HAP-1 (cell line): Measurements from ENCODE around the gene DOK5.

Experiments used
- DNase-seq, 2 experiments: peaks; one replicate each; pipeline ENCODE4 v3.0.0-alpha.2; 2016 to 2020; ENCODE audit warnings: low spot score in 2 of 2
- H3K27me3 ChIP-seq: fragments of 250-450 bp; sonication (Bioruptor Pico); 2 replicates; pipeline ENCODE4 v1.5.1; 2020; ENCODE audit warnings: low read depth, mild to moderate bottlenecking, moderate library complexity
- H3K36me3 ChIP-seq: fragments of 250-450 bp; sonication (Bioruptor Pico); replicated peaks from 2 replicates; pipeline ENCODE4 v1.5.1; 2020; ENCODE audit warnings: mild to moderate bottlenecking
- H3K4me1 ChIP-seq: fragments of 250-450 bp; sonication (Bioruptor Pico); 2 replicates; pipeline ENCODE4 v1.5.1; 2020; ENCODE audit warnings: mild to moderate bottlenecking
- H3K4me3 ChIP-seq: fragments of 250-450 bp; sonication (Bioruptor Pico); 2 replicates; pipeline ENCODE4 v1.5.1; 2020; ENCODE audit warnings: mild to moderate bottlenecking, moderate library complexity
- H3K9me3 ChIP-seq: fragments of 250-450 bp; sonication (Bioruptor Pico); 2 replicates; pipeline ENCODE4 v1.5.1; 2020; ENCODE audit warnings: mild to moderate bottlenecking, moderate library complexity
- in situ Hi-C: fragments of 300-500 bp; cut with MboI; formaldehyde crosslinking; loops from 3 replicates; pipeline ENCODE4 v1.14.3; 2020; ENCODE audit warnings: low sequenced_read_pairs, inconsistent platforms, mixed read lengths

Gene DOK5

DNA sequence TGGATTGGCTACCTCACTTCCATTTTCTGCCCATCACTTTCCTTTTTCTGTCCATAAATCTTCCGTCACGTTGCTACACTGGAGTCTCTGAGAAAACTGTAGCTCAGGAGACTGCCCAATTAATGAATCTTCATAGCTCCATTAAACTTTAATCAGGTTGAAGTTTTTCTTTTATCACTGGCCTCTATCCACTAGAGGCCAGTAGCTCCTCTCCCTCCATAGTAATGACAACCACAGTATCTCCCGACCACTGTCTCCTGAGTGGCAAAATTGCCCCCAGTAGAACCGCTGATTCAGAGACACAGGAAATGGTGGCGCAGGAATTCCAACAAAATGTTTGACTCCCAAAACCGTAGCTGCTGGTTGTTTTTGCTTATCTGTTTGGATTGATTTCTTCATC is 18.4 kb upstream of the DOK5 start:
- Histone ChIP-seq H3K27me3 (no peaks in the 10 kb centered on the region), H3K4me3 (no peak overlapping the region), H3K36me3 (no peaks in the 10 kb centered on the region), H3K9me3 (no peaks in the 10 kb centered on the region), H3K4me1 (no peaks in the 10 kb centered on the region)
- no peak for DNase-seq
- in situ Hi-C loops, result no loop called here

- H3K4me3 ChIP-seq, result no peak overlapping the region
- no peaks in the 10 kb centered on the region for H3K4me1 ChIP-seq
- no peaks in the 10 kb centered on the region for H3K9me3 ChIP-seq
- in situ Hi-C loops, result no loop called here
- no peak for DNase-seq
- H3K27me3 ChIP-seq, result no peaks in the 10 kb centered on the region
- H3K36me3 ChIP-seq, result no peaks in the 10 kb centered on the region
These were observed 17.2 kb upstream of the DOK5 start for GRCh38 chr20:54458219-54458618.

DNA sequence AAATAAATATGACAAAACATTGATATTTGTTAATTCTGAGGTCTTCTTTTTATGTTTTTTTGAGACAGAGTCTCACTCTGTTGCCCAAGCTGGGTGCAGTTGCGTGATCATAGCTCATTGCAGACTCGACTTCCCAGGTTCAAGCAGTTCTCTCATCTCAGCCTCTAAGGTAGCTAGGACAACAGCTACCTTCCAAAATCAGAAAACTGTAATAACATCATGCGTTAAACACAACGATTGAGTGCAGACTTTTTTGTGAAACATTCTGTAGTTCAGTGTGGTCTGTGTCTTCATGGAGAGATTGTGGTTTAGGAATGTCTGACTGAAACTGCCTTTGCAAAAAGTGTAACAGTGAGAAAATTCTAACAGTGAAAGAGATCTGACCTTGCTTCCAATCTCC is 16.1 kb upstream of the DOK5 start:
- in situ Hi-C loops, result no loop called here
- no peaks in the 10 kb centered on the region for H3K36me3 ChIP-seq
- no peaks in the 10 kb centered on the region for H3K4me1 ChIP-seq
- no peaks in the 10 kb centered on the region for H3K27me3 ChIP-seq
- no peak for DNase-seq
- H3K9me3 ChIP-seq, result no peaks in the 10 kb centered on the region
- no peak overlapping the region for H3K4me3 ChIP-seq

GRCh38 chr20:54464003-54464402 is 11.4 kb upstream of the DOK5 start:
- H3K4me1 ChIP-seq, result no peaks in the 10 kb centered on the region
- H3K27me3 ChIP-seq, result no peaks in the 10 kb centered on the region
- no peak for DNase-seq
- H3K36me3 ChIP-seq, result no peaks in the 10 kb centered on the region
- in situ Hi-C loops, result no loop called here
- no peak overlapping the region for H3K4me3 ChIP-seq
- no peaks in the 10 kb centered on the region for H3K9me3 ChIP-seq

- Histone ChIP-seq H3K27me3 (no peaks in the 10 kb centered on the region), H3K4me3 (no peak overlapping the region), H3K36me3 (no peaks in the 10 kb centered on the region), H3K9me3 (no peaks in the 10 kb centered on the region), H3K4me1 (no peaks in the 10 kb centered on the region)
- in situ Hi-C loops, result no loop called here
- no peak for DNase-seq
These were observed 9.3 kb upstream of the DOK5 start for GRCh38 chr20:54466127-54466526.

GRCh38 chr20:54467622-54468021 is 7.8 kb upstream of the DOK5 start:
- in situ Hi-C loops, result no loop called here
- no peak for DNase-seq
- no peaks in the 10 kb centered on the region for H3K36me3 ChIP-seq
- no peak overlapping the region for H3K4me3 ChIP-seq
- no peaks in the 10 kb centered on the region for H3K27me3 ChIP-seq
- H3K4me1 ChIP-seq, result no peaks in the 10 kb centered on the region
- no peaks in the 10 kb centered on the region for H3K9me3 ChIP-seq

DNA sequence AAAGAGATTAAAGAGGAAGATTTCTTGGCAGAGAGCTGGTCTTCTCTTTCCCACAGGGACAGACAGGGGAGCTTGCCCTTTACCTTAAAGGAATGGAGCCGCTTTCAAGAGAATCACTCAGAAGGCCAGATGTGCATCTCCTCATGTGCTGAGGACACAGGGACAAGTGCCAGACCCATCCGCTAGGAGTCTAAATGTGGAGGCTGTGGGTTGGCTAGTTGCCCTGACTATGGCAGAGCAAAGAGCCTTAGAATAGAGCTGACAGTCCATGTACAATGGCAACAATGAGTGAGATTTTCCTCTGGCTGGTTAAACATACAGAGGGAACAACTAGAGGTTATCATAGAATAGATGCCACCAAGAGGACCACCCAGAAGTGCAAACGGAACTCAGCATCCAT is 7.3 kb upstream of the DOK5 start:
- no peak overlapping the region for H3K4me3 ChIP-seq
- DNase-seq, result no peak
- in situ Hi-C loops, result no loop called here

GRCh38 chr20:54469293-54469692 is 6.1 kb upstream of the DOK5 start:
- in situ Hi-C loops, result no loop called here
- Histone ChIP-seq H3K27me3 (peaks cover 8% of the 10 kb centered on the region), H3K36me3 (no peaks in the 10 kb centered on the region), H3K4me3 (no peak overlapping the region), H3K9me3 (no peaks in the 10 kb centered on the region), H3K4me1 (no peaks in the 10 kb centered on the region)
- DNase-seq, result no peak

More for the DNA sequence above, 7.3 kb upstream of the DOK5 start:
- Histone ChIP-seq H3K4me1 (no peaks in the 10 kb centered on the region), H3K27me3 (no peaks in the 10 kb centered on the region), H3K9me3 (no peaks in the 10 kb centered on the region), H3K36me3 (no peaks in the 10 kb centered on the region)

- in situ Hi-C loops, result no loop called here
These were observed 5.4 kb upstream of the DOK5 start for GRCh38 chr20:54469952-54470351.

DNA sequence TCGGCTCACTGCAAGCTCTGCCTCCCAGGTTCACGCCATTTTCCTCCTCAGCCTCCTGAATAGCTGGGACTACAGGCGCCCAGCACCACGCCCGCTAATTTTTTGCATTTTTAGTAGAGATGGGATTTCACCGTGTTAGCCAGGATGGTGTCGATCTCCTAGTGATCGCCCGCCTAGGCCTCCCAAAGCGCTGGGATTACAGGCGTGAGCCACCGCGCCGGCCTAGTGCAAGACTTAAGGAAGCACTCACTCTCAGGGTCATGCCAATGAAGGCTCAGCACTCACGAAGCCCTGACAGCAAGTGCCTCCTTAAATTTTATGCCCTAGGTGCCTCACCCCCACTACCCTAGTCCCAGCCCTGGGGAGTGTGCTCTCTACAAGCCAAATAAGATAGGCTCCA is 4.7 kb upstream of the DOK5 start:
- DNase-seq, result no peak
- H3K36me3 ChIP-seq, result no peaks in the 10 kb centered on the region
- H3K27me3 ChIP-seq, result peaks cover 20% of the 10 kb centered on the region

More at GRCh38 chr20:54469952-54470351, 5.4 kb upstream of the DOK5 start:
- Histone ChIP-seq H3K27me3 (peaks cover 15% of the 10 kb centered on the region), H3K9me3 (no peaks in the 10 kb centered on the region), H3K4me1 (no peaks in the 10 kb centered on the region), H3K36me3 (no peaks in the 10 kb centered on the region), H3K4me3 (no peak overlapping the region)
- no peak for DNase-seq

GRCh38 chr20:54472607-54473006 is 2.8 kb upstream of the DOK5 start:
- H3K4me1 ChIP-seq, result no peaks in the 10 kb centered on the region
- H3K36me3 ChIP-seq, result no peaks in the 10 kb centered on the region
- H3K9me3 ChIP-seq, result no peaks in the 10 kb centered on the region
- in situ Hi-C loops, result no loop called here
- DNase-seq, result no peak
- H3K27me3 ChIP-seq, result peaks cover 35% of the 10 kb centered on the region
- H3K4me3 ChIP-seq, result no peak overlapping the region

More for the DNA sequence above, 4.7 kb upstream of the DOK5 start:
- no peak overlapping the region for H3K4me3 ChIP-seq
- in situ Hi-C loops, result no loop called here
- no peaks in the 10 kb centered on the region for H3K9me3 ChIP-seq
- no peaks in the 10 kb centered on the region for H3K4me1 ChIP-seq

- Histone ChIP-seq H3K4me1 (no peaks in the 10 kb centered on the region), H3K9me3 (no peaks in the 10 kb centered on the region), H3K4me3 (no peak overlapping the region), H3K36me3 (no peaks in the 10 kb centered on the region), H3K27me3 (peaks cover 39% of the 10 kb centered on the region)
- DNase-seq, result no peak
- in situ Hi-C loops, result no loop called here
These were observed 2.1 kb upstream of the DOK5 start for GRCh38 chr20:54473340-54473739.

- in situ Hi-C loops, result no loop called here
- H3K4me3 ChIP-seq, result no peak overlapping the region
- no peaks in the 10 kb centered on the region for H3K36me3 ChIP-seq
- H3K4me1 ChIP-seq, result no peaks in the 10 kb centered on the region
- no peaks in the 10 kb centered on the region for H3K9me3 ChIP-seq
- DNase-seq, result no peak
- peaks cover 39% of the 10 kb centered on the region for H3K27me3 ChIP-seq
These were observed 1.3 kb upstream of the DOK5 start for GRCh38 chr20:54474046-54474445.

- Histone ChIP-seq H3K9me3 (no peaks in the 10 kb centered on the region), H3K4me3 (no peak overlapping the region), H3K36me3 (no peaks in the 10 kb centered on the region), H3K4me1 (no peaks in the 10 kb centered on the region), H3K27me3 (peaks cover 39% of the 10 kb centered on the region)
- DNase-seq, result no peak
- in situ Hi-C loops, result no loop called here
These were observed 527 bp upstream of the DOK5 start for GRCh38 chr20:54474866-54475265.

DNA sequence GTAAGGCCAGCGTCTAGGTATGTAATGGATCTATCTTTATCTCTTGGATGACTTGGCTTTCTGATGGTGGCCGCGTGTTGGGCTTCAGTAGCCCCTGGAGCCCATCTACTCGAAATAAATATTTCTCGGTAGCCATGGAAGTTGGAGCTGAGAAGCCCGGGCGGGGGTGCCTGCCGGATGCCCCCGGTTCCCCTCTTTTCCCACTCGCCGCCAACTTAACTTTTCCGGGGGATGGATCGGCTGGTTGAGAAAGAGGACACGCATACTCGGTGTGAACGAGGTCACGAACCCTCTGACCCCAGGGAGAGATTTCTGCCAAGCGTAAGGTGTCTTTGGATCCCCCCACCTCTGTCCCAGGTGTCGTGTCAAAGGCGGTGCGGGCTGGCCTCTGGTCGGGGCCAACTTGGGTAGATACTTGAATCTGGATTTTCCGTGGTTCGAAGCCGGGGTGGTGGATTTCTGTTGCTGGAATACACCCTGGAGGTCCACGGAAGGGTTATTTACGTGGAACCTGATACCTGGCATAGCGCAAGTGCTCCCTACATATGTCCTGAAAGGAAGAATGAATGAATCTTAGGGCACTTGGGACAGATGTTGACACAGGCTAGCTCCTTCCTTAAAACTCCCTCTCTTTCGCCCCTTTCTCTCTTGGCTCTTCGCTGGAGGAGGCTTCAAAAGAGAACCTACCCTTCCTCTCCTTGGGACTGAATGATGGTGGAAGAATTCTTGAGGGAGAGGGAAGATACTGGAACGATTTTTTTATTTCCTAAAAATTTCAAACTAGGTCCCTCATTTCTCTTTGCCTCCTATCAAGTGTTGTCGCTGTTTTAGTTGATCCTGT is 996 bp downstream of the DOK5 start:
- in situ Hi-C loops, result no loop called here
- H3K36me3 ChIP-seq, result no peaks in the 10 kb centered on the region
- no peak for DNase-seq
- H3K4me3 ChIP-seq, result no peak overlapping the region
- H3K27me3 ChIP-seq, result peaks cover 39% of the 10 kb centered on the region
- H3K9me3 ChIP-seq, result no peaks in the 10 kb centered on the region
- no peaks in the 10 kb centered on the region for H3K4me1 ChIP-seq
